WTC11 (cell line): ENCODE data around the gene CMTM4. TPM values are rescaled to one million over a fixed set of nuclear protein-coding genes. Genes with fewer than 3 reads are reported as not detected.

Experiments used
- ATAC-seq: fragments of 200-7000 bp; cut with Tn5 transposase; 2 replicates; pipeline ENCODE4 v1.10.0; 2021; ENCODE audit warnings: mild to moderate bottlenecking, moderate library complexity
- CTCF ChIA-PET: fragments of 300-600 bp; sonication (Branson Sonifier 250); formaldehyde crosslinking; loops from one replicate; lab custom pipeline; 2021; ENCODE audit warnings: antibody characterized with exemption; lab: Charles Lee
- POLR2A ChIA-PET: fragments of 350-600 bp; sonication (Branson Sonifier 250); formaldehyde crosslinking; loops from one replicate; lab custom pipeline; 2021; ENCODE audit warnings: antibody characterized with exemption; lab: Charles Lee
- DNase-seq: peaks from one replicate; pipeline ENCODE4 v3.0.0; 2021; ENCODE audit warnings: low spot score
- H3K27ac Mint-ChIP-seq: 2 replicates; pipeline ENCODE4 v1.8.0; 2021; ENCODE audit warnings: mixed read lengths
- H3K27me3 Mint-ChIP-seq: 2 replicates; pipeline ENCODE4 v1.8.0; 2021; ENCODE audit warnings: low read depth, mild to moderate bottlenecking, moderate library complexity, mixed read lengths
- H3K36me3 Mint-ChIP-seq: 2 replicates; pipeline ENCODE4 v1.8.0; 2021; ENCODE audit warnings: mixed read lengths
- H3K4me1 Mint-ChIP-seq: 2 replicates; pipeline ENCODE4 v1.8.0; 2022; ENCODE audit warnings: mixed read lengths
- H3K4me3 Mint-ChIP-seq: 2 replicates; pipeline ENCODE4 v1.8.0; 2021; ENCODE audit warnings: mild to moderate bottlenecking, moderate library complexity, mixed read lengths
- H3K9me3 Mint-ChIP-seq: 2 replicates; pipeline ENCODE4 v1.8.0; 2021; ENCODE audit warnings: mixed read lengths
- AR ChIP-seq: fragments of 250-450 bp; sonication (Bioruptor Pico); IDR thresholded peaks from 2 replicates; pipeline ENCODE4 v1.9.0; 2021; ENCODE audit warnings: mild to moderate bottlenecking
- ATF1 ChIP-seq: sonication (generic); formaldehyde crosslinking; IDR thresholded peaks from 2 replicates; pipeline ENCODE4 v1.8.1; 2023; ENCODE audit warnings: mild to moderate bottlenecking, moderate library complexity, missing genetic modification reagents
- CTCF ChIP-seq: fragments of 200-600 bp; IDR thresholded peaks from 2 replicates; pipeline ENCODE4 v1.8.0; 2022; ENCODE audit warnings: antibody characterized with exemption
- E2F4 ChIP-seq: sonication (generic); formaldehyde crosslinking; IDR thresholded peaks from 2 replicates; pipeline ENCODE4 v1.8.1; 2022; ENCODE audit warnings: low read depth, mild to moderate bottlenecking, moderate library complexity, missing genetic modification reagents, borderline replicate concordance
- ETV6 ChIP-seq: sonication (generic); formaldehyde crosslinking; IDR thresholded peaks from 2 replicates; pipeline ENCODE4 v1.8.1; 2022; ENCODE audit warnings: mild to moderate bottlenecking, missing genetic modification reagents
- FOXK1 ChIP-seq: sonication (generic); formaldehyde crosslinking; IDR thresholded peaks from 2 replicates; pipeline ENCODE4 v1.8.0; 2022; ENCODE audit warnings: mild to moderate bottlenecking, moderate library complexity, missing genetic modification reagents
- FOXP1 ChIP-seq: sonication (generic); formaldehyde crosslinking; IDR thresholded peaks from 2 replicates; pipeline ENCODE4 v1.8.0; 2022; ENCODE audit warnings: missing genetic modification reagents, mild to moderate bottlenecking, moderate library complexity, borderline replicate concordance
- GABPB1 ChIP-seq: sonication (generic); formaldehyde crosslinking; IDR thresholded peaks from 2 replicates; pipeline ENCODE4 v1.8.1; 2023; ENCODE audit warnings: mild to moderate bottlenecking, missing genetic modification reagents
- GRHL2 ChIP-seq: fragments of 250-450 bp; sonication (Bioruptor Pico); IDR thresholded peaks from 2 replicates; pipeline ENCODE4 v1.8.0; 2022; ENCODE audit warnings: mild to moderate bottlenecking, moderate library complexity; ENCODE audit not compliant: insufficient replicate concordance, severe bottlenecking
- GTF2I ChIP-seq: fragments of 250-450 bp; sonication (Bioruptor Pico); conservative IDR thresholded peaks from 2 replicates; pipeline ENCODE4 v1.4.0; 2021; ENCODE audit warnings: mild to moderate bottlenecking
- MAX ChIP-seq: sonication (generic); formaldehyde crosslinking; IDR thresholded peaks from 2 replicates; pipeline ENCODE4 v1.8.0; 2022; ENCODE audit warnings: mild to moderate bottlenecking, missing genetic modification reagents
- NFE2L1 ChIP-seq: sonication (generic); formaldehyde crosslinking; IDR thresholded peaks from 2 replicates; pipeline ENCODE4 v1.8.1; 2023; ENCODE audit warnings: missing genetic modification reagents
- SMAD3 ChIP-seq: sonication (generic); formaldehyde crosslinking; IDR thresholded peaks from 2 replicates; pipeline ENCODE4 v1.8.0; 2022; ENCODE audit warnings: missing genetic modification reagents, mild to moderate bottlenecking, borderline replicate concordance
- SMAD4 ChIP-seq: sonication (generic); formaldehyde crosslinking; IDR thresholded peaks from 2 replicates; pipeline ENCODE4 v1.8.0; 2022; ENCODE audit warnings: mild to moderate bottlenecking, missing genetic modification reagents
- SP1 ChIP-seq: sonication (generic); formaldehyde crosslinking; conservative IDR thresholded peaks from 2 replicates; pipeline ENCODE4 v1.8.1; 2022; ENCODE audit warnings: missing genetic modification reagents
- TEAD1 ChIP-seq: sonication (generic); formaldehyde crosslinking; IDR thresholded peaks from 2 replicates; pipeline ENCODE4 v1.8.0; 2022; ENCODE audit warnings: mild to moderate bottlenecking, missing genetic modification reagents
- ZMAT4 ChIP-seq: fragments of 250-450 bp; sonication (Bioruptor Pico); IDR thresholded peaks from 2 replicates; pipeline ENCODE4 v1.9.0; 2021; ENCODE audit warnings: mild to moderate bottlenecking
- ZNF121 ChIP-seq: sonication (generic); formaldehyde crosslinking; IDR thresholded peaks from 2 replicates; pipeline ENCODE4 v1.8.0; 2023; ENCODE audit warnings: missing genetic modification reagents
- ZNF138 ChIP-seq: sonication (generic); formaldehyde crosslinking; conservative IDR thresholded peaks from 2 replicates; pipeline ENCODE4 v1.8.1; 2022; ENCODE audit warnings: mild to moderate bottlenecking, moderate library complexity, missing genetic modification reagents
- ZNF219 ChIP-seq: sonication (generic); formaldehyde crosslinking; IDR thresholded peaks from 2 replicates; pipeline ENCODE4 v1.8.0; 2023; ENCODE audit warnings: missing genetic modification reagents, mild to moderate bottlenecking, borderline replicate concordance
- ZNF232 ChIP-seq: sonication (generic); formaldehyde crosslinking; IDR thresholded peaks from 2 replicates; pipeline ENCODE4 v1.8.0; 2022; ENCODE audit warnings: mild to moderate bottlenecking, missing genetic modification reagents
- ZNF317 ChIP-seq: sonication (generic); formaldehyde crosslinking; IDR thresholded peaks from 2 replicates; pipeline ENCODE4 v1.8.1; 2023; ENCODE audit warnings: low read depth, mild to moderate bottlenecking, moderate library complexity, missing genetic modification reagents, borderline replicate concordance
- ZNF532 ChIP-seq: fragments of 250-450 bp; sonication (Bioruptor Pico); IDR thresholded peaks from 2 replicates; pipeline ENCODE4 v1.9.0; 2021; ENCODE audit warnings: mild to moderate bottlenecking, borderline replicate concordance
- total RNA-seq: library from RNA; stranded (reverse); gene quantifications from 3 replicates; pipeline ENCODE4 v1.2.3, GENCODE V29; 2021

The CMTM4 gene
- total RNA-seq, 1 experiment from 2014 or later: 56.2 TPM

- no peaks in the 10 kb centered on the region for H3K9me3 Mint-ChIP-seq
- H3K4me1 Mint-ChIP-seq: peaks cover 21% of the 10 kb centered on the region
- H3K4me3 Mint-ChIP-seq: no peak overlapping the region
- POLR2A ChIA-PET: interaction anchor here (1.7 kb wide), 1 partner anchor 42 kb away, joined by 6 read pairs; no protein-coding TSS in a partner anchor
- H3K27ac Mint-ChIP-seq: no peak overlapping the region
- ATAC-seq: no peak
- no peak for TF ChIP-seq FOXK1 (CRISPR knock-in tag)
- TF ChIP-seq FOXP1 (CRISPR knock-in tag): no peak
- no peaks in the 10 kb centered on the region for H3K27me3 Mint-ChIP-seq
- H3K36me3 Mint-ChIP-seq: peaks cover 30% of the 10 kb centered on the region
- CTCF ChIA-PET: interaction anchor here (0.6 to 4.0 kb wide), 62 partner anchors 9 to 320 kb away, joined by 3 to 70 read pairs (median 5); partner anchors contain the start of genes CKLF, CMTM2, CMTM4 and DYNC1LI2
- DNase-seq: no peak
Measured at GRCh38 chr16:66609139-66609510, 87.4 kb downstream of the CMTM4 start.

GRCh38 chr16:66608241-66609138 is 88.1 kb downstream of the CMTM4 start:
- Mint-ChIP-seq H3K4me1 (peaks cover 26% of the 10 kb centered on the region), H3K36me3 (peaks cover 25% of the 10 kb centered on the region), H3K27ac (peak overlapping the region; percentile 84; the same call in 1 of the 2 replicates), H3K9me3 (no peaks in the 10 kb centered on the region), H3K27me3 (no peaks in the 10 kb centered on the region), H3K4me3 (no peak overlapping the region)
- ChIA-PET POLR2A (interaction anchor here (1.7 kb wide), 1 partner anchor 42 kb away, joined by 6 read pairs; no protein-coding TSS in a partner anchor), CTCF (interaction anchor here (0.5 to 4.0 kb wide), 70 partner anchors 10 to 438 kb away, joined by 3 to 70 read pairs (median 5); partner anchors contain the start of genes CKLF, CMTM2, CMTM4 and DYNC1LI2)
- peak; percentile 54 for ATAC-seq
- DNase-seq: peak; percentile 94
- TF ChIP-seq NFE2L1 (no peak), ETV6 (CRISPR knock-in tag) (no peak), GRHL2 (CRISPR knock-in tag) (no peak), ZMAT4 (CRISPR knock-in tag) (no peak), CTCF (peak; percentile 75), SP1 (CRISPR knock-in tag) (no peak), TEAD1 (CRISPR knock-in tag) (no peak), GABPB1 (peak; percentile 69; the same call in 1 of the 2 replicates), MAX (peak; percentile 85), ATF1 (CRISPR knock-in tag) (no peak), GTF2I (CRISPR knock-in tag) (no peak), AR (CRISPR knock-in tag) (no peak), ZNF532 (no peak), ZNF219 (no peak), SMAD4 (CRISPR knock-in tag) (no peak), ZNF138 (CRISPR knock-in tag) (no peak), ZNF232 (CRISPR knock-in tag) (0 out of 2 replicates have a peak, but pooled peaks have one; percentile 64), SMAD3 (no peak), ZNF317 (CRISPR knock-in tag) (no peak), E2F4 (no peak), ZNF121 (no peak)
